ENCODE results near the gene TAPBPL.
"Not testable (repeated sequence)": the region's sequence is repeated elsewhere in the genome, so short reads cannot be mapped to it uniquely, and the experiment has no call there.

Gene TAPBPL

GRCh38 chr12:6427796-6428195 is 24.0 kb upstream of the TAPBPL start:
- not testable (repeated sequence) for H3K36me3 Mint-ChIP-seq; H3K27me3 Mint-ChIP-seq; ATAC-seq (replicated peaks); DNase-seq; H3K9me3 Mint-ChIP-seq
- peak overlapping the region; percentile 86 to 91 for H3K4me3 Mint-ChIP-seq
- peaks cover 49 to 76% of the 10 kb centered on the region in 2 donors for H3K4me1 Mint-ChIP-seq
- peak overlapping the region; percentile 99 for H3K27ac Mint-ChIP-seq

GRCh38 chr12:6428326-6428725 is 23.5 kb upstream of the TAPBPL start:
- H3K27me3 Mint-ChIP-seq, result no peaks in the 10 kb centered on the region
- H3K27ac Mint-ChIP-seq, result peak overlapping the region; percentile 99
- DNase-seq (no peak), ATAC-seq (replicated peaks) (no peak)
- H3K36me3 Mint-ChIP-seq, result no peaks in the 10 kb centered on the region
- H3K4me3 Mint-ChIP-seq, result no peak overlapping the region
- peaks cover 49 to 79% of the 10 kb centered on the region in 2 donors for H3K4me1 Mint-ChIP-seq
- H3K9me3 Mint-ChIP-seq, result no peaks in the 10 kb centered on the region

- no peaks in the 10 kb centered on the region for H3K27me3 Mint-ChIP-seq
- H3K9me3 Mint-ChIP-seq, result no peaks in the 10 kb centered on the region
- H3K27ac Mint-ChIP-seq, result peak overlapping the region; percentile 87
- ATAC-seq (replicated peaks) (no peak), DNase-seq (no peak)
- H3K4me3 Mint-ChIP-seq, result peak overlapping the region; percentile 70 to 76
- H3K36me3 Mint-ChIP-seq, result no peaks in the 10 kb centered on the region
- peaks cover 46 to 67% of the 10 kb centered on the region in 2 donors for H3K4me1 Mint-ChIP-seq
Observed at GRCh38 chr12:6430124-6430989, 21.5 kb upstream of the TAPBPL start.

- peak in 1 of 2 donors; percentile 54 for ATAC-seq (replicated peaks)
- Mint-ChIP-seq H3K4me1 (peaks cover 23 to 43% of the 10 kb centered on the region in 2 donors), H3K27ac (no peak overlapping the region), H3K36me3 (no peaks in the 10 kb centered on the region), H3K9me3 (no peaks in the 10 kb centered on the region), H3K4me3 (no peak overlapping the region), H3K27me3 (no peaks in the 10 kb centered on the region)
- no peak for DNase-seq
Observed at GRCh38 chr12:6432991-6433390, 18.9 kb upstream of the TAPBPL start.

GRCh38 chr12:6434205-6435140 is 17.4 kb upstream of the TAPBPL start:
- peaks cover 0 to 2% of the 10 kb centered on the region in 2 donors for H3K36me3 Mint-ChIP-seq
- no peak overlapping the region for H3K4me3 Mint-ChIP-seq
- H3K27me3 Mint-ChIP-seq, result no peaks in the 10 kb centered on the region
- ATAC-seq (replicated peaks), result no peak
- H3K4me1 Mint-ChIP-seq, result peaks cover 26 to 43% of the 10 kb centered on the region in 2 donors
- no peak for DNase-seq
- no peaks in the 10 kb centered on the region for H3K9me3 Mint-ChIP-seq
- no peak overlapping the region for H3K27ac Mint-ChIP-seq

GRCh38 chr12:6435961-6436715 is 15.7 kb upstream of the TAPBPL start:
- Mint-ChIP-seq H3K9me3 (no peaks in the 10 kb centered on the region), H3K4me1 (peaks cover 15 to 37% of the 10 kb centered on the region in 2 donors), H3K4me3 (no peak overlapping the region), H3K27ac (no peak overlapping the region), H3K36me3 (peaks cover 3% of the 10 kb centered on the region in 2 donors), H3K27me3 (no peaks in the 10 kb centered on the region)
- ATAC-seq (replicated peaks), result no peak
- DNase-seq, result no peak

GRCh38 chr12:6437586-6437985 is 14.3 kb upstream of the TAPBPL start:
- Mint-ChIP-seq H3K36me3 (peaks cover 11% of the 10 kb centered on the region in 2 donors), H3K4me1 (peaks cover 20 to 40% of the 10 kb centered on the region in 2 donors)

GRCh38 chr12:6438345-6438744 is 13.5 kb upstream of the TAPBPL start:
- H3K36me3 Mint-ChIP-seq, result peaks cover 11% of the 10 kb centered on the region in 2 donors

More at GRCh38 chr12:6437586-6437985, 14.3 kb upstream of the TAPBPL start:
- Mint-ChIP-seq H3K9me3 (no peaks in the 10 kb centered on the region), H3K4me3 (no peak overlapping the region), H3K27me3 (no peaks in the 10 kb centered on the region), H3K27ac (peak overlapping the region; percentile 20)
- DNase-seq (no peak), ATAC-seq (replicated peaks) (no peak)

GRCh38 chr12:6440391-6440790 is 11.5 kb upstream of the TAPBPL start:
- peaks cover 34 to 53% of the 10 kb centered on the region in 2 donors for H3K4me1 Mint-ChIP-seq
- no peaks in the 10 kb centered on the region for H3K27me3 Mint-ChIP-seq
- H3K9me3 Mint-ChIP-seq, result no peaks in the 10 kb centered on the region
- H3K36me3 Mint-ChIP-seq, result peaks cover 20 to 21% of the 10 kb centered on the region in 2 donors
- DNase-seq (no peak), ATAC-seq (replicated peaks) (no peak)
- no peak overlapping the region for H3K4me3 Mint-ChIP-seq
- no peak overlapping the region for H3K27ac Mint-ChIP-seq

More at GRCh38 chr12:6438345-6438744, 13.5 kb upstream of the TAPBPL start:
- Mint-ChIP-seq H3K27ac (no peak overlapping the region), H3K4me1 (peaks cover 23 to 40% of the 10 kb centered on the region in 2 donors), H3K4me3 (no peak overlapping the region), H3K27me3 (no peaks in the 10 kb centered on the region), H3K9me3 (no peaks in the 10 kb centered on the region)
- ATAC-seq (replicated peaks) (no peak), DNase-seq (no peak)

- H3K9me3 Mint-ChIP-seq, result no peaks in the 10 kb centered on the region
- peak overlapping the region; percentile 14 to 28 for H3K4me3 Mint-ChIP-seq
Observed at GRCh38 chr12:6442836-6443235, 9.0 kb upstream of the TAPBPL start.

GRCh38 chr12:6443361-6443983 is 8.4 kb upstream of the TAPBPL start:
- DNase-seq (peak; percentile 20), ATAC-seq (replicated peaks) (peak; percentile 53 to 57)
- H3K36me3 Mint-ChIP-seq, result peaks cover 35 to 39% of the 10 kb centered on the region in 2 donors
- H3K4me3 Mint-ChIP-seq, result peak overlapping the region; percentile 28 to 42
- peak overlapping the region; percentile 91 for H3K27ac Mint-ChIP-seq
- H3K9me3 Mint-ChIP-seq, result no peaks in the 10 kb centered on the region
- peaks cover 55 to 82% of the 10 kb centered on the region in 2 donors for H3K4me1 Mint-ChIP-seq
- H3K27me3 Mint-ChIP-seq, result no peaks in the 10 kb centered on the region

More at GRCh38 chr12:6442836-6443235, 9.0 kb upstream of the TAPBPL start:
- Mint-ChIP-seq H3K4me1 (peaks cover 52 to 77% of the 10 kb centered on the region in 2 donors), H3K36me3 (peaks cover 31 to 34% of the 10 kb centered on the region in 2 donors), H3K27ac (peak overlapping the region; percentile 91), H3K27me3 (no peaks in the 10 kb centered on the region)
- DNase-seq (no peak), ATAC-seq (replicated peaks) (no peak)

GRCh38 chr12:6444031-6444430 is 7.8 kb upstream of the TAPBPL start:
- Mint-ChIP-seq H3K4me3 (peak overlapping the region; percentile 28 to 42), H3K9me3 (no peaks in the 10 kb centered on the region), H3K36me3 (peaks cover 33 to 39% of the 10 kb centered on the region in 2 donors), H3K27ac (peak overlapping the region; percentile 91), H3K27me3 (no peaks in the 10 kb centered on the region), H3K4me1 (peaks cover 54 to 79% of the 10 kb centered on the region in 2 donors)
- ATAC-seq (replicated peaks) (peak; percentile 20 to 30), DNase-seq (no peak)

Data from stimulated activated naive B cell treated with anti-CD40 and anti-IgM and Interleukin-4, amounts not matched to agents 10 μg/mL and 1 μg/mL and 100 μg/mL, for 72 hours (primary cell).